ENCODE measurements around the gene DDC. TPM values are rescaled to one million over a fixed set of nuclear protein-coding genes. Genes with fewer than 3 reads are reported as not detected.

Gene DDC
- total and polyA plus RNA-seq, 2 donors (not counting 3 experiments of a cell fraction or from before 2014, with no cell fraction given): not detected

DNA sequence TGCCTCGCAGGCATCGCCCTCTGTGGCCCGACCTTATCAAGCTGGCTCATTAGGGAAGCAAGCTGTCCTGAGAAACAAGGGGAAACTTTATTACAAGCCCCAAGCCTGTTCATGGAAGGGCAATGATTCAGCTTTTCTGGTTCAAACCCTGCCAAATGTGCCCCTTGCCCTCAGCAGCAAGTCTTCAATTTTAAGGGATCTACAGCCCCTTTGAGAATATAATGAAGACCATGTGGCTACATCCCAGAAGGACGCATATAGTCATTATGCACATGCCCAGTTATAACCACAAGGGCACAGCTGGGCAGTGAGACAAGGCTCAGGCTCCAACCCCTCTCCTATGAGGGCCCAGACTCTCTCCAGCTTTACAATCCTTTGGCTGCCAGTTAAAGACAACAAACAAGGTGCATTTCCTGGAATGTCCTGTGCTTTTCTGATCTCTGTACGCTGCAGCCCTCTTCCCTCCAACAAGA, 56.7 kb downstream of the DDC start:
- H3K9me1 ChIP-seq (replicated peaks; ENCODE audit: control insufficient read depth, extremely low read depth, insufficient read depth, low read length): no peaks in the 10 kb centered on the region
- no peaks in the 10 kb centered on the region for H3K36me3 ChIP-seq (ENCODE audit: control insufficient read depth in 2 of 2, extremely low read depth in 1 of 2, insufficient read depth in 2 of 2, low read length in 2 of 2)
- ChIA-PET POLR2A (no interaction called here), CTCF (interaction anchor here (1.4 kb wide), 1 partner anchor 11 kb away, joined by 10 read pairs; no protein-coding TSS in a partner anchor)
- intact Hi-C loops (cut with micrococcal nuclease) (no loop called here), dilution Hi-C loops (cut with MboI; ENCODE audit: extremely low pct_ligation_motif_present, low sequenced_read_pairs) (no loop called here)
- no peak overlapping the region for H3K4me2 ChIP-seq (ENCODE audit: insufficient read depth, low read length)
- H3K27me3 ChIP-seq (ENCODE audit: control insufficient read depth in 2 of 2, insufficient read depth in 2 of 2, low read length in 2 of 2): no peaks in the 10 kb centered on the region
- FAIRE-seq (no peak), DNase-seq (ENCODE audit: low read depth, low spot score) (no peak)
- H3K4me3 ChIP-seq (replicated peaks in 1 of 3; ENCODE audit: insufficient read depth in 1 of 3, low read depth in 1 of 3, low read length in 3 of 3): no peak overlapping the region
- no peaks in the 10 kb centered on the region for H3K9me3 ChIP-seq (replicated peaks; ENCODE audit: control insufficient read depth, insufficient read depth, low read length)
- H3K9ac ChIP-seq (replicated peaks; ENCODE audit: extremely low read depth, insufficient read depth, low read length): no peak overlapping the region
- H2AFZ ChIP-seq (ENCODE audit: low read depth, low read length): no peak overlapping the region
- no peaks in the 10 kb centered on the region for H4K20me1 ChIP-seq (replicated peaks; ENCODE audit: control insufficient read depth, extremely low read depth, insufficient read depth, low read length)
- BruUV-seq (replicated peaks): no TSS peak
- no peak overlapping the region for H3K27ac ChIP-seq (ENCODE audit: insufficient read depth, low read depth, low read length)
- TF ChIP-seq, protein P1, sequence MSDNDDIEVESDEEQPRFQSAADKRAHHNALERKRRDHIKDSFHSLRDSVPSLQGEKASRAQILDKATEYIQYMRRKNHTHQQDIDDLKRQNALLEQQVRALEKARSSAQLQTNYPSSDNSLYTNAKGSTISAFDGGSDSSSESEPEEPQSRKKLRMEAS (IDR thresholded peaks at IDR 0.05; ENCODE audit: insufficient read depth, insufficient read length): no peak
- TF ChIP-seq EZH2 (IDR thresholded peaks at IDR 0.05; ENCODE audit: borderline replicate concordance, low read depth, low read length, severe bottlenecking): no peak
- no peaks in the 10 kb centered on the region for H3K79me2 ChIP-seq (ENCODE audit: control insufficient read depth, insufficient read depth, low read length)
- no peaks in the 10 kb centered on the region for H3K4me1 ChIP-seq (ENCODE audit: control insufficient read depth, extremely low read depth, insufficient read depth, low read length)

DNA sequence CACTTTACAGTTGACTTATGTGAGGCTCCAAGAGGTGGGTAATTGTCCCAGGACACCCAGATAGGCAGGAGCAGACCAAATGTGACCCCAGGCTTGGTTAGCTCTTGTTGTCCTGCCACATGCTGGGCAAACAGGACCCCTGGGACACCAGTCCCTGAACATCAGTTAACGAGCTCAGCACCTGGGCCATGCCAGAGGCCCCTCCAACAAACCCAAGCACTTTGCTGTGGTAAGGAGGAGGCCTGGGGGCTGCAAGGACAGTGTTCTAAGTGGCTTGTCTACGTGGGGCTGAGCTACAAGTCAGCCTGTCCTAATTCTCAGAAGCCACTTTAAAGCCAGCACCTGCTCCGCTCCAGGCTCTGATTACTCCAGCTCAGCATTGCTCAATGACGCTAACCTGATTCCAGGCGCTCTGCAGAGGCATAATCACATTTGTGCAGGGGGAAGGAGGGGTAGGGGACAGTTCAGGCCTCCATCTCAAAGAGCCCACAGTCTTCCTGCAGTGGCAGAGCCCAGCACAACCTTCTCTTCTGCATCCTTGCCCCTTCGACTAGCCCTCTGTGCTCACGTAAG, 57.2 kb downstream of the DDC start:
- H4K20me1 ChIP-seq (replicated peaks; ENCODE audit: control insufficient read depth, extremely low read depth, insufficient read depth, low read length): no peaks in the 10 kb centered on the region
- H3K4me3 ChIP-seq (replicated peaks in 1 of 3; ENCODE audit: insufficient read depth in 1 of 3, low read depth in 1 of 3, low read length in 3 of 3): no peak overlapping the region
- ChIA-PET POLR2A (no interaction called here), CTCF (interaction anchor here (1.4 kb wide), 1 partner anchor 10 kb away, joined by 10 read pairs; no protein-coding TSS in a partner anchor)
- H3K4me1 ChIP-seq (ENCODE audit: control insufficient read depth, extremely low read depth, insufficient read depth, low read length): no peaks in the 10 kb centered on the region
- no peak overlapping the region for H2AFZ ChIP-seq (ENCODE audit: low read depth, low read length)
- dilution Hi-C loops (cut with MboI; ENCODE audit: extremely low pct_ligation_motif_present, low sequenced_read_pairs): no loop called here
- H3K9me1 ChIP-seq (replicated peaks; ENCODE audit: control insufficient read depth, extremely low read depth, insufficient read depth, low read length): no peaks in the 10 kb centered on the region
- TF ChIP-seq, protein P1 (IDR thresholded peaks at IDR 0.05; ENCODE audit: insufficient read depth, insufficient read length): no peak
- no peak for TF ChIP-seq POLR2A (IDR thresholded peaks at IDR 0.05; ENCODE audit: low read depth, low read length)
- TF ChIP-seq POLR2AphosphoS5 (IDR thresholded peaks at IDR 0.05; ENCODE audit: insufficient read depth, low read depth, low read length): no peak
- intact Hi-C loops (cut with micrococcal nuclease): no loop called here
- H3K9me3 ChIP-seq (replicated peaks; ENCODE audit: control insufficient read depth, insufficient read depth, low read length): no peaks in the 10 kb centered on the region
- H3K27ac ChIP-seq (ENCODE audit: insufficient read depth, low read depth, low read length): no peak overlapping the region
- no peak overlapping the region for H3K9ac ChIP-seq (replicated peaks; ENCODE audit: extremely low read depth, insufficient read depth, low read length)
- FAIRE-seq: no peak
- no peak for DNase-seq (ENCODE audit: low read depth, low spot score)
- no peaks in the 10 kb centered on the region for H3K36me3 ChIP-seq (ENCODE audit: control insufficient read depth in 2 of 2, extremely low read depth in 1 of 2, insufficient read depth in 2 of 2, low read length in 2 of 2)
- no TSS peak for BruUV-seq (replicated peaks)
- no peak overlapping the region for H3K4me2 ChIP-seq (ENCODE audit: insufficient read depth, low read length)
- no peaks in the 10 kb centered on the region for H3K27me3 ChIP-seq (ENCODE audit: control insufficient read depth in 2 of 2, insufficient read depth in 2 of 2, low read length in 2 of 2)
- no peaks in the 10 kb centered on the region for H3K79me2 ChIP-seq (ENCODE audit: control insufficient read depth, insufficient read depth, low read length)
